Measurements from ENCODE around the gene SH3TC1. TPM values are rescaled to one million over a fixed set of nuclear protein-coding genes. Genes with fewer than 3 reads are reported as not detected.

SH3TC1 gene
- total and polyA plus RNA-seq, 4 donors: 6.5 to 34.6 (median 25.8) TPM

- Histone ChIP-seq H3K36me3 (ENCODE audit: control insufficient read depth in 4 of 4, insufficient read depth in 3 of 4, low read depth in 1 of 4, low read length in 3 of 4) (no peaks in the 10 kb centered on the region), H3K9ac (ENCODE audit: low read depth in 1 of 2, low read length in 2 of 2) (no peak overlapping the region), H3K4me3 (ENCODE audit: low read depth in 1 of 3, low read length in 3 of 3) (no peak overlapping the region), H3K9me3 (ENCODE audit: control insufficient read depth in 4 of 4, low read length in 3 of 4) (no peaks in the 10 kb centered on the region), H3K27ac (ENCODE audit: low read depth in 1 of 2, low read length in 2 of 2) (no peak overlapping the region), H3K4me1 (ENCODE audit: control insufficient read depth in 4 of 4, insufficient read depth in 4 of 4, low read length in 3 of 4) (no peaks in the 10 kb centered on the region), H3K27me3 (ENCODE audit: control insufficient read depth in 4 of 4, insufficient read depth in 4 of 4, low read length in 3 of 4) (no peaks in the 10 kb centered on the region)
- no peak for DNase-seq (ENCODE audit: low spot score)
- TF ChIP-seq TAF1 (conservative IDR thresholded peaks at IDR 0.05) (no peak), RAD21 (IDR thresholded peaks at IDR 0.05) (no peak), SP1 (IDR thresholded peaks at IDR 0.05) (no peak), JUND (IDR thresholded peaks at IDR 0.05) (no peak), HNF4G (IDR thresholded peaks at IDR 0.05) (no peak), FOXA2 (IDR thresholded peaks at IDR 0.05) (no peak), ZBTB33 (IDR thresholded peaks at IDR 0.05) (no peak), HNF4A (conservative IDR thresholded peaks at IDR 0.05) (no peak), MAX (IDR thresholded peaks at IDR 0.05) (no peak), ATF3 (IDR thresholded peaks at IDR 0.05) (no peak), CTCF (IDR thresholded peaks at IDR 0.05; ENCODE audit: low read depth, low read length, missing input control) (no peak), REST (IDR thresholded peaks at IDR 0.05) (no peak)
- WGBS: 86% methylated on average over 29 of the region's 29 CpGs
These were observed 91.0 kb downstream of the SH3TC1 start for GRCh38 chr4:8289956-8290700.

- DNase-seq (ENCODE audit: low spot score): no peak
- Histone ChIP-seq H3K9me3 (ENCODE audit: control insufficient read depth in 4 of 4, low read length in 3 of 4) (no peaks in the 10 kb centered on the region), H3K27me3 (ENCODE audit: control insufficient read depth in 4 of 4, insufficient read depth in 4 of 4, low read length in 3 of 4) (no peaks in the 10 kb centered on the region), H3K36me3 (ENCODE audit: control insufficient read depth in 4 of 4, insufficient read depth in 3 of 4, low read depth in 1 of 4, low read length in 3 of 4) (no peaks in the 10 kb centered on the region), H3K4me3 (ENCODE audit: low read depth in 1 of 3, low read length in 3 of 3) (no peak overlapping the region), H3K9ac (ENCODE audit: low read depth in 1 of 2, low read length in 2 of 2) (no peak overlapping the region), H3K4me1 (ENCODE audit: control insufficient read depth in 4 of 4, insufficient read depth in 4 of 4, low read length in 3 of 4) (no peaks in the 10 kb centered on the region), H3K27ac (ENCODE audit: low read depth in 1 of 2, low read length in 2 of 2) (no peak overlapping the region)
- 90% methylated on average over 8 of the region's 8 CpGs for WGBS
- TF ChIP-seq NR2F2 (IDR thresholded peaks at IDR 0.05) (no peak), JUND (IDR thresholded peaks at IDR 0.05) (no peak), HNF4A (conservative IDR thresholded peaks at IDR 0.05) (no peak), CTCF (IDR thresholded peaks at IDR 0.05; ENCODE audit: low read depth, low read length, missing input control) (no peak), RXRA (IDR thresholded peaks at IDR 0.05) (no peak), RAD21 (IDR thresholded peaks at IDR 0.05) (no peak), MAX (IDR thresholded peaks at IDR 0.05) (no peak), ZBTB33 (IDR thresholded peaks at IDR 0.05) (no peak), ATF3 (IDR thresholded peaks at IDR 0.05) (no peak), SP1 (IDR thresholded peaks at IDR 0.05) (no peak), HNF4G (IDR thresholded peaks at IDR 0.05) (no peak), YY1 (IDR thresholded peaks at IDR 0.05) (no peak), FOXA2 (IDR thresholded peaks at IDR 0.05) (no peak), GABPA (IDR thresholded peaks at IDR 0.05 in 1 of 2, conservative IDR thresholded peaks at IDR 0.05 in 1 of 2) (no peak), FOXA1 (IDR thresholded peaks at IDR 0.05) (no peak)
These were observed 91.5 kb downstream of the SH3TC1 start for GRCh38 chr4:8290701-8290970.
